ENCODE results near the gene PACRG. TPM values are rescaled to one million over a fixed set of nuclear protein-coding genes. Genes with fewer than 3 reads are reported as not detected.

Gene PACRG
- total and polyA plus RNA-seq, 2 of the 8 experiments (the other 6 are each of a cell fraction or from before 2014, with no cell fraction given): 0.44 to 0.54 TPM

DNA sequence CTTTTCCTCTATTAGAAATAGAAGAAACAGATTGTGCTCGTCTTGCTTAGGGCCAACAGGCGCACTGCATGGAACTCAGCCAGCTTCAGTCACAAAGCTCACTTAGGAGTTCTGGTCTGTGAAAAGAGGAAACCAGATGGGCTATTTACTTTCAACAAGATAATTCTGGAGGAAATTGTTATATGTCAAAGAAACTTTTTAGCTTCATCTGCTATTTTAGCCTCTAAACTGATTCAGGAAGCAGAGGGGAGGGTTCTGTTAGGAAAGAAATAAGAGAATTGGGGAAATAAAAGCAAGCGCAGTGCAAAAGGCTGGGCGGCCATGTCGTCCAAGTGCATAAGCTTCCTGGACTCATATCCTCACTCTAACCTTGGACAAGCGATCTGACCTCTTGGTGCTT lies 21.5 kb upstream of the PACRG start:
- no peak overlapping the region for H2AFZ ChIP-seq (ENCODE audit: low read length)
- no peak overlapping the region for H4K91ac ChIP-seq (replicated peaks; ENCODE audit: insufficient read length, low read length)
- H3K4ac ChIP-seq (replicated peaks; ENCODE audit: insufficient read length, low read depth, low read length): no peak overlapping the region
- H3K79me1 ChIP-seq (ENCODE audit: low read depth, low read length): no peaks in the 10 kb centered on the region
- no peaks in the 10 kb centered on the region for H3K27me3 ChIP-seq (replicated peaks in 1 of 4; ENCODE audit: control insufficient read depth in 3 of 4, extremely low read depth in 1 of 4, insufficient read depth in 3 of 4, low read length in 3 of 4)
- POLR2A ChIA-PET (ENCODE audit: partially characterized antibody): interaction anchor here (1.0 kb wide), 1 partner anchor 21 kb away, joined by 4 read pairs; no protein-coding TSS in a partner anchor
- H3K79me2 ChIP-seq (ENCODE audit: control insufficient read depth in 1 of 2, insufficient read depth in 2 of 2, low read length in 2 of 2): no peaks in the 10 kb centered on the region
- no peak overlapping the region for H2BK15ac ChIP-seq (ENCODE audit: low read length)
- 91% methylated on average over 6 of the region's 6 CpGs; no CpG with 5 or more reads in 1 of the 2 experiments for WGBS, 2 experiments (ENCODE audit: extremely low coverage in 1 of 2, insufficient coverage in 1 of 2, insufficient read length in 1 of 2, insufficient replicate concordance in 2 of 2, low coverage in 1 of 2, low lambda C conversion rate in 2 of 2, missing lambda C conversion rate in 1 of 2)
- H4K20me1 ChIP-seq (replicated peaks in 1 of 2; ENCODE audit: control insufficient read depth in 1 of 2, insufficient read depth in 2 of 2, low read length in 2 of 2): no peaks in the 10 kb centered on the region
- no peak overlapping the region for H3K18ac ChIP-seq (ENCODE audit: extremely low read depth, low read length)
- no peak overlapping the region for H2BK12ac ChIP-seq (ENCODE audit: low read depth, low read length)
- no peak overlapping the region for H3K14ac ChIP-seq (ENCODE audit: insufficient read length)
- H4K5ac ChIP-seq (ENCODE audit: insufficient read length, low read depth, low read length): no peak overlapping the region
- CTCF ChIA-PET (ENCODE audit: partially characterized antibody): interaction anchor here (0.7 to 1.0 kb wide), 2 partner anchors 20 to 464 kb away, joined by 3 read pairs; no protein-coding TSS in a partner anchor
- TF ChIP-seq TEAD4 (IDR thresholded peaks at IDR 0.05; ENCODE audit: low read depth, low read length) (no peak), SP2 (IDR thresholded peaks at IDR 0.05; ENCODE audit: low read length) (no peak), HDAC2 (IDR thresholded peaks at IDR 0.05; ENCODE audit: borderline replicate concordance in 1 of 2, low read depth in 2 of 2, low read length in 2 of 2) (no peak), TBP (IDR thresholded peaks at IDR 0.05; ENCODE audit: low read depth, low read length) (no peak), TCF12 (IDR thresholded peaks at IDR 0.05; ENCODE audit: low read depth, low read length) (no peak), POLR2AphosphoS5 (IDR thresholded peaks at IDR 0.05; ENCODE audit: low read depth, low read length) (no peak), EGR1 (IDR thresholded peaks at IDR 0.05; ENCODE audit: borderline replicate concordance, low read depth, low read length) (no peak), RAD21 (IDR thresholded peaks at IDR 0.05 in 1 of 2, conservative IDR thresholded peaks at IDR 0.05 in 1 of 2; ENCODE audit: low read depth in 2 of 2, low read length in 2 of 2) (no peak), RBBP5 (IDR thresholded peaks at IDR 0.05; ENCODE audit: borderline replicate concordance, low read depth, low read length) (no peak)
- no peak overlapping the region for H2BK20ac ChIP-seq (ENCODE audit: low read length)
- no peaks in the 10 kb centered on the region for H3K36me3 ChIP-seq (ENCODE audit: control insufficient read depth in 2 of 4, insufficient read depth in 4 of 4, low read length in 3 of 4)
- no peak overlapping the region for H3K56ac ChIP-seq (replicated peaks; ENCODE audit: insufficient read length, low read depth, low read length)
- no peak overlapping the region for H2BK5ac ChIP-seq (ENCODE audit: low read depth, low read length)
- H4K8ac ChIP-seq (ENCODE audit: extremely low read depth, insufficient read depth, low read length): no peak overlapping the region
- H3K4me3 ChIP-seq (ENCODE audit: extremely low read depth in 1 of 4, insufficient read depth in 2 of 4, low read depth in 3 of 4, low read length in 4 of 4): no peak overlapping the region
- H2BK120ac ChIP-seq (replicated peaks; ENCODE audit: low read depth, low read length): no peak overlapping the region
- H3K4me2 ChIP-seq (ENCODE audit: insufficient read depth in 1 of 2, low read depth in 2 of 2, low read length in 2 of 2): no peak overlapping the region
- peaks cover 0 to 5% of the 10 kb centered on the region in 2 experiments; a peak in 1 of 4 replicates for H3K9me3 ChIP-seq (ENCODE audit: insufficient read depth in 2 of 2, low read depth in 1 of 2, low read length in 1 of 2)
- H3K23ac ChIP-seq (ENCODE audit: insufficient read length): no peak overlapping the region
- no peak overlapping the region for H3K9ac ChIP-seq (replicated peaks in 1 of 4; ENCODE audit: extremely low read depth in 1 of 4, low read depth in 3 of 4, low read length in 3 of 4)
- no peak for DNase-seq (ENCODE audit: low read depth in 1 of 2, low spot score in 2 of 2)
- no peaks in the 10 kb centered on the region for H3K23me2 ChIP-seq (ENCODE audit: low read depth, low read length)
- no peak overlapping the region for H3K27ac ChIP-seq (ENCODE audit: low read depth, low read length)
- FAIRE-seq: no peak
- H2AK5ac ChIP-seq (ENCODE audit: low read depth, low read length): no peak overlapping the region
- no peaks in the 10 kb centered on the region for H3K4me1 ChIP-seq (replicated peaks in 1 of 4; ENCODE audit: control insufficient read depth in 3 of 4, insufficient read depth in 4 of 4, low read length in 3 of 4)
